Astrocyte (in vitro differentiated cells and primary cell): ENCODE data around the gene PCDHB12.
"Not testable (repeated sequence)": the region's sequence is repeated elsewhere in the genome, so short reads cannot be mapped to it uniquely, and the experiment has no call there.

ENCODE experiments used
- EZH2 ChIP-seq: IDR thresholded peaks from 2 replicates; pipeline ENCODE4 v1.6.1; 2012; ENCODE audit warnings: mild to moderate bottlenecking, low read length, inconsistent platforms; ENCODE audit not compliant: insufficient read depth
- TF ChIP-seq, protein P1 (sequence below): IDR thresholded peaks from 2 replicates; pipeline ENCODE4 v1.5.1; 2011; ENCODE audit warnings: low read depth, mild to moderate bottlenecking, inconsistent platforms, low read length, moderate library complexity; ENCODE audit not compliant: insufficient read depth

GRCh38 chr5:141184117-141184855 lies 24.2 kb upstream of the PCDHB12 start:
- TF ChIP-seq EZH2 = not testable (repeated sequence)
- TF ChIP-seq, protein P1, sequence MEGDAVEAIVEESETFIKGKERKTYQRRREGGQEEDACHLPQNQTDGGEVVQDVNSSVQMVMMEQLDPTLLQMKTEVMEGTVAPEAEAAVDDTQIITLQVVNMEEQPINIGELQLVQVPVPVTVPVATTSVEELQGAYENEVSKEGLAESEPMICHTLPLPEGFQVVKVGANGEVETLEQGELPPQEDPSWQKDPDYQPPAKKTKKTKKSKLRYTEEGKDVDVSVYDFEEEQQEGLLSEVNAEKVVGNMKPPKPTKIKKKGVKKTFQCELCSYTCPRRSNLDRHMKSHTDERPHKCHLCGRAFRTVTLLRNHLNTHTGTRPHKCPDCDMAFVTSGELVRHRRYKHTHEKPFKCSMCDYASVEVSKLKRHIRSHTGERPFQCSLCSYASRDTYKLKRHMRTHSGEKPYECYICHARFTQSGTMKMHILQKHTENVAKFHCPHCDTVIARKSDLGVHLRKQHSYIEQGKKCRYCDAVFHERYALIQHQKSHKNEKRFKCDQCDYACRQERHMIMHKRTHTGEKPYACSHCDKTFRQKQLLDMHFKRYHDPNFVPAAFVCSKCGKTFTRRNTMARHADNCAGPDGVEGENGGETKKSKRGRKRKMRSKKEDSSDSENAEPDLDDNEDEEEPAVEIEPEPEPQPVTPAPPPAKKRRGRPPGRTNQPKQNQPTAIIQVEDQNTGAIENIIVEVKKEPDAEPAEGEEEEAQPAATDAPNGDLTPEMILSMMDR = not testable (repeated sequence)
